Hippocampal formation (tissue), 2 donors: ENCODE measurements around the gene TMCC3.
A peak's percentile ranks its signal among the peaks of the same experiment; 100 is the strongest.

ENCODE experiments used
- DNase-seq, 2 donors: peaks; one replicate each; lab custom pipeline; 2025; lab: John Stamatoyannopoulos, UW

TMCC3 gene

DNA sequence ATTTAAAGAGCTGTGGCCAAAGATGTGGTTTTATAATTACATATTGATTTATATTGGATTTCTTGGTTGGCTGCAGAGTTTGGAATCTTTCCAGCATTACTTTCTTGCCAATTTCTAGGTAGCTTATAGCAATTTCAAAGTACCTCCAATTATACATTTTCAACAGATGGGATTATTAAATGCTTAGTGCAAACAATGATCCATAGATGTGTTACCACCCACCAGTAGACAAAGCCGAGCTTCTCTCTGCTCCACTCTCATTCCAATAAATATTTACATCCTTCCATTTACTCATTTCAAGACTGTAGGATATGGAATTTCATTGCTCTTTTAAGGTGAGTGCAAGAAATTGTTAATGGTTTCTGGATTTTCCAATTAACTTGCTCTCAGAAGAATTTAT is 21.6 kb upstream of the TMCC3 start:
- DNase-seq = no peak

DNA sequence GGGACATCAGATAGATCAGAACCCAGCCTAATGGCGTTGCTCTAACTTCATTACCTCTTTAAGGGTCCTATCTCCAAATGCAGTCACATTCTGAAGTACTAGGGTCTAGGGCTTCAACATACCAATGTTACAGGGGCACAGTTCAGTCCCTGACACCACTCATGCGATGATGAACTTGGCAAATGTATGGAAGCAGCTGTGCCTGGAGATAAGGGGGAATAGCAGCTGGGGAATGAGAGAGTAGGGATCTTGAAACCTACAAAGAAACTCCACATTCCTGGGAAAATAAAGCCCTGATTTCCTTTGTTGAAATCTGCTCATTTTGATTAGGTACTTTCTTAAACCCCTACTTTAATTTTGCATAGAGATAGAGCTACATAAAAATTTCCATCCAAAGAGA is 20.5 kb upstream of the TMCC3 start:
- DNase-seq = no peak

DNA sequence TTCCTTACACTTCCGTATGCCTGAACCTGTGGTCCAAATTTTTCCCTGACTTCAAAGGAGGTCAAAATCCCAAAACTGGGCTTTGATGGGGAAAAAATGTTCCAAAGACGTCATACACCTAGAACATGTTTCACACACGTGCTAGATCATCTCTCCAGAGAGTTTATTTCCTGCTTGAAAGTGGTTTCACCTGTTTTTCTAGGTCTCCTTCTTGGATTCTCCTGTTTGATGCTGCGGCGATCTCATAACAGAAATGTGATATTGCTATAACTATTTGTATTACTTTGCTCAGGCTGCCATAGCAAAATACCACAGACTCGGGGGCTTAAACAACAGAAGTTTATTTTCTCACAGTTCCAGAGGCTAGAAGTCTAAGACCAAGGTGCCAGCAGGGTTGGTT is 19.7 kb upstream of the TMCC3 start:
- no peak for DNase-seq

DNA sequence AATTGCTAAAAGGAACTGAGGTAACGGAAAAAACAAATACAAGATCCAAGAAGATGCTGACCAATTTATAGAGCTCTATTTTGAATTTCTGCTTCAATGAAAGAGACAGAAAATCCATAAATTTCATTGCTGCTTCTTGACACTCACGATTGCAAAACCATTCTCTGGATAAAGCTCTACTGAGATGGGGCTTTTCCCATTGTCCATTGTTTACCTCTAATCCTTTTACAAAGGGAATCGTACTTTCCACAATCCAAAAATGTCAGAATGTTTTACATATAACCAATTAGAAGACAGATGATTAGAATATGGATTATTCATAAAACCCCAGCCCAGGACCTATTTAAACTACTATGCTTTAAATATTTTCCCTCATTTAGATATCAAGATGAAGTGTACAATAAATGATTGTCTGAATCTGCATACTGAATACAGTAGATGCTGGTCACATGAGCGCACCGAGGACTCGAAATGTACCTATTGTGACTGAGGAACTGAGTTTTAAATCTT is 16.7 kb upstream of the TMCC3 start:
- peak in 1 of 2 donors; percentile 50 for DNase-seq

DNA sequence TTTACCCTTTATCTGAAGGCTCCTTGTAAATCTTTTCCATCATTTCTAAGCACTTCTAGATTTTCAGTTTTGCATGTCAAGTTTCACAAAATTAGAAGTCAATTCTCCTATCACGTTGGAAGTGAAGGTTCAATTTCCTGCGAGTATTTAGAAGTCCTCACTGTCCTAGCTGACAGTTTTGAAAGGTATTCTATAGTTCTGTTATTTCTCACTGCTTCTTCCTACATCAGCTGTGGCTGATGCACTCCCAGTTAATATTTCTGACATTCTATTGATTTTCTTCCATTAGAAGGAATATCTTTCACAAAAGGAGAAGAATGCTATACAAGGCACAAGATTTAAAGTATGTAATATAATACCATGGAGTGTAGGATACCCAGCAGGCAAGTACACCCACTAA is 15.8 kb upstream of the TMCC3 start:
- DNase-seq = no peak

DNA sequence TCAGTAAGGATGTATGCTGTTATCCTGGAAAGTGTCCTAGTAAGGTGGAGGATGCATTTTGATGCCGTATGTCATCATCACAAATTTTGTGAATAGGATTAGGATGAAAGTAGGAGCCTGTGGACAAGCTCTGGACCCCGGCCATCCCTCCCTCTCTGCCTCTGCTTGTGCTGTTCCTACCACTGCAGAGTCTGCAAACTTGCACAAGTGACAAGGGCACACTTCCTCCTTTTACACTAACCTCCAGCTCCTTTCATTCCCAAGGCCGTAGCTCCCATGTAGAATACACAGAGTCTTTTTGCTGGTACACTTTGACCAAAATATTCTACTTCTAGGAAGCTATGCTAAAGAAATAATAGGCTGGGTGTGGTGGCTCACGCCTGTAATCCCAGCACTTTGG is 13.3 kb upstream of the TMCC3 start:
- no peak for DNase-seq

DNA sequence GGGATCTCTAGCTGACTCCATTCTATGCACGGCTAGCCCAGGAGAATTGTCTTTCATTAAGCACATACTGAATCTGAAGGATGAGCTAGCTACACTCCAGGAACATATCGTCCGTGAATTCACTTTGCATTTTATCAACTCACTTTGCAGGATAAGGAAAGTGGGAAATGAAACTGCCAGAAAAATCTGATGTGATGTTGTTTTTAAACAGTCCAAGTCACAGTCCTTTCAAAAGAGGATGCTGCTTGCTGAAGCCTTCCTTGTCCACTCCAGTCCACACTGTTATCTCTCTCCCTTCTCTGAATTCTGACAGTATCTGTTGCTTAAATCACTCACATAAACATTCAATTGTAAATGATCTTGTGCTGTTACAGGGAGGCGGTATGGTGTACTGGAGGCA is 12.7 kb upstream of the TMCC3 start:
- DNase-seq = no peak

DNA sequence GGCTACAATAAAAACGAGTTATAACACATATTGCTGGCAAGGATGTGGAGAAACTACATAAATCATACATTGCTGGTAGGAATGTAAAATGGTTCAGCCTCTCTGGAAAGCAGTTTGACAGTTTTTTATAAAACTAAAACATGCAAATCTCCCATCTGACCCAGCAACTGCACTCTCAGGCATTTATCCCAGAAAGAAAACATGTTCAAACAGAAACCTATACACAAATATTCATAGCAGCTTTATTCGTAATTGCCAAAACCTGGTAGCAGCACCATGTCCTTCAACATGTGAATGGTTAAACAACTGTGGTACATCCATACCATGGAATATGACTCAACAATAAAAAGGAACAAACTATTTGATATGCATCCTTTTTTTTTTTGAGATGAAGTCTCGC is 10.1 kb upstream of the TMCC3 start:
- DNase-seq = no peak

DNA sequence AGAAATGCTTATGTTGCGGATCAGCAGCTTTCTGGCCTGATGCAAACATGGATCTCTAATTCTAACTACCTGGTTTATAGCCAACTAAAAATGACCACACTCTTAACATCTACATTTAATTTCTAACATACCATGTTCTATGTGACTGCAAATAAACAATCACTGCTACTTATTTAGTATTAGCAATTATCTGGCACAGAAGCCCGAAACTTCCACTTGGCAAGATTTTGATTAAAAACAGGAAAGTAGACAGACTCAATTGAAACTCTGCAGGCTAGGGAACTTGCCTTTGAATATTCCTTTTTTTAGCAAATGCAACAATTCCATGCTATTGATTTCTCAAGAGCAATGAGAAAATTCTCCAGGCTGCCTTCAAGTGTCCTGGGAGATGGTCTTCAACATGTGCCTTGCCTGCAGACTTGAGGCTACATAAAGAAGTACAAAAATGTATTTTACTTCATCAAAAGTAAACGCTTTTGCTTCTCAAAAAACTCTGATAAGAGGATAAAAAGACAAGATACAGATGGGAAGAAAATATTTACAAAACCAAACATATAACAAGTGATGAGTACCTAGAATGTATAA is 9.1 kb upstream of the TMCC3 start:
- peak in 1 of 2 donors; percentile 26 for DNase-seq

DNA sequence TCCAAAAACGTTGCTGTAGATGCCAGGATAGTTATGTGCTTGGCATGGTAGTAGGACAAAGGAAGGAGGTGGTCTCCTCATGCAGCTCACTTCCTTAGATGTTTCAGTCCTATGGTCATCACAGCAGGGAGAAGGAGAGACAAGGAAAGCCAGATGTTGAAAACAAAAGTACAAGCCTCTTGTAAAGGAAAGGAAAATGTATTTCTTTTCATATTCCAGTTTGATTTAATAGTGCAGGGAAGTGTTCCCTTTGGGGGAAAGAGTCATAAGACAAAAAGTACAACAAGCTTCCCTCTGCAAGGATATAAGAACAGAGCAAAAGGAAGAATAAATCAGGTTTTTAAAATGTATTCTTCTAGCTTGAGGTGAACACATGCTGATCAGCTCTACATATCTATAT is 8.6 kb upstream of the TMCC3 start:
- DNase-seq = no peak

DNA sequence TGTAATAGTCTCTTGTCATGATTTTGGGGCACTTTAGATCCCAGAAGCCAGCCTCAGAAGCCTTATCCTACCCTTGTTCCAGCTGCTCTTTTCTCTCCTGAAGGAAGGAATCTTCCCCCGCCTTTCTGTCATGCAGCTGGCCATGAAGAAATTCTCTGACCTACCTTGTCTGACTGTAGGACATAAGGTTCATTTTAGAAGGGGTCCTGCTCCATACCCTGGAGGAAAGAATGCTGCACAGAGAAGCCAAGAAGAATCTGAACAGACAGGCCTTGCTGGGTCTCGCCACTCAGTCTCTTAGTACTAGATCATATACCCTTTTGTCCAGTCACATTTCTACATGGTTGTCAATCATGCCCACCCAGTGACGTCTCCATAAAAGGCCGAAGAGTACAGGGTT is 6.2 kb upstream of the TMCC3 start:
- no peak for DNase-seq

DNA sequence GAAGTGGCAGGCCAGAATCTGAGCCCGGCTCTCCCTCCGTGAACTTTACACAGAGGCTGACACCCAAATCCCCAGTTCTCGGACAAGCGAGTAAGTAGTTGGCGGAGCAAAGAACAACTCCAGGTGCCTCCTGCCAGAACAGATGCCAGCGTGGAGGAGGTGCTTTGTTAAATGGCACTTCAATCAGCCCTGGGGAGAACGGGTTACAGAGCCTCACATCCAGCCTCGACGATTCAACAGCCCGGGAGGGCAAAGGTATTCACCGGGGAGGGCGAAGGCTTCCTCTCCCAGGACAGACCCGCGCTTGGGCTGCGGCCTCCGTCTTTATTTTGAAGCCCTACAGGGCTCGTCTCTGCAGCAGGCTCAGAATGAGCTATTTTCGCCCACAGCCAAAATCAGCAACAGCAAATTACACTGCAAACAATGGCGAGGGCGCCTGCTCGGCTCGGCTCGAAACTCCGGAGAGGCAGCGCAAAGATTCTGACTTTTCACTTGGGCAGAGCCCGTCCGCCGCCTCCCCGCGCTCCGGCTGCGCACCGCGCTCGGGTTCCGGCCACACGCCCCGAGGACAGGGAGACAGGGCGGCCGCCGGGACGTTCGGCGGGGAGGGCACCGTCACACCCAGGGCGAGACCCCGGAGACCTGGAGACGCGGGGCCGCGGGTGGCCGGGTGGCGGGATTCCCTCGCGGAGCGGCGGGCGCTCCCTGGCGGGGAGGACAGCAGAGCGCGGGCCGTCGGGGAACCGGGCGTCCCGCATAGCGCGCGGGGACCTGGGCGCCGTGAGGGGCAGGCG is 811 bp downstream of the TMCC3 start:
- peak in 1 of 2 donors; percentile 58 for DNase-seq

DNA sequence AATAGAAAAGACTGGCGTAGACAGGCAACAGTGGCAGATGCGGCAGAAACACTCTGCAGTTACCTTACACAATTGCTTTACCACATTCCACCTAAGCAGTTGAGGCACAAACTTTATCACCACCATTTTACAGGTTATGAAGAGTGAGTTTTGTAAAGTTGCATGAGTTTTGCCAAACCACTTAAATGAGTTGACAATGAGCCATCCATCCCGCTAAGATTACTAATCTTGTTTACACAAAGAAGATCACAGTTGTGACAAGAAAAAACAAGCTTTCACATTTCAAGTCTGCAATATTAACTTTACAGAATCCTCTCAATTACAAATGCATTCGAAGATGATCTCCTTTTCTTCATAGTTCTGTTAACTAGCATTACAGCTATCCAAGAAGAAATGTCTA is 1.8 kb downstream of the TMCC3 start:
- no peak for DNase-seq

DNA sequence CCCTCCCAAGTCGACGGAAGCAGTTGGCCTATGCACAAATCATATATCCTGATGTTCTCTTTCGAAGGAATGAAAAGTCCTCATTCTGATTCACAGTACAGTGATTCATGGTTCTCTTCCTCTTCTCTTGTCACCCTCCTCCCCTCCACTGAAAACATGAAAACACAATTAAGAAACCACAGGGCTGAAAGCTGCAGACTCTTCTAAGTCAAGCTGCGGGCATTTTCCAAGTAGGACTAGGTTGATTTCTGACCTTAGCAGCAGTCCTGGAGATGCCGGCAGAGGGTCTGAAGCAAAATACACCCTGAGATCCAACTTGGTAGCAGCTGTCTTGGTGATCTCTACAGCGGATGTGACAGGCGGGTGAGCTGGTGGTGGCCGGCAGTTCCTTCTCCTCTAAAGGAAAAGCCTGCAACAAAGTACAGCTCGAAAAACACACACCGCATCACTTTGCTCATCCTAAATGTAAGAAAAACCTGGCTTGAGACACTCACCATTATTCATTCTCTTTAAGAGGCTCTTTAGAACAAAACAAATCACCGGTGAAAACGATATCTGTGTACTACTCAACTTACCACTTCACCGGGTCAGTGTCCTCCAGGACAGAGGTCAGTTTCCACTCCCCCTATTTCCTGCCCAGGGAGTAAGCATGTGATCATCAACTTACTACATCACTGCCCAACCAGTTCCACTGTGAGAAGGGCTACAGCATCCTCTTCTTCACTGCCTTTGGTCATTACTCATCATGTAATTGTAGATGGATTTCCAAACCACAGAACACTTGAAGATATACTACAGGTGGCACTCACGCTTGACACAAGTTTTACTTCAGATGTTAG is 6.0 kb downstream of the TMCC3 start:
- peak; percentile 36 to 50 for DNase-seq

DNA sequence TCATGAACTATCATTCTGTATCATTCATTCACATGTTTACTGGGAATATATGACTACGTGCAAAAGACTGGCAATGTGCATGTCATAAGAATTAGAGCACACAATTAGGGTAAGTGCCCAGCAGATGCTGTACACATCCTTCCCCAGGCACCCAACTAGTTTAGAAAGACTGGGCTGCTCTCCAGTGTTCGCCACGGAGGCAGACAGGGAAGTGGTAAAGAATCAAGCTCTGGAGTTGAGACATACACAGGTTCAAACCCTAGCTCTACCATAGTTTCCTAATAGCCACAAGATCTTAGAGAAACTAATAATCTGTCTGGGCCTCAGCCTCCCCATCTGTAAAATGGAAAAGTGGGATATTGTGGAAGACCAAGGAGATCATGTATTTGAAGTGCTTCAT is 6.8 kb downstream of the TMCC3 start:
- DNase-seq = no peak

DNA sequence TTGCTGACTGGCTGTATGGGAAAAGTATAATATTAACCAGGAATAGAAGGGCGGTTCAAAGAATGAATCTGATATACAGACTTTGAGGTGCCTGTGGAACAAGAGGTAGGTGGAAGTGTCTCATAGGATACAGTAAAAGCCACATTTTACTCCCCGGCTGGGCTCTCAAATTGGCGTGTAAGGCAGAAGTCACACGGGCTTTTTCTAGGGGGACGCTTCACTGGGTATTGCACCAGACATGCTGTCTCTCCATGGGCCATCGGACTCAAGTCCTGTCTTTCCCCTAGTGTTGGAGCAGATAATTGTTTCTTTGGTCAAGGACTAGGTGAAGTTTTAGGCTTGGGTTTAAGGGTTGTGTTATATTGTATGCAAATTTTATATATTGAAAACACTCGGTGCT is 9.1 kb downstream of the TMCC3 start:
- no peak for DNase-seq

DNA sequence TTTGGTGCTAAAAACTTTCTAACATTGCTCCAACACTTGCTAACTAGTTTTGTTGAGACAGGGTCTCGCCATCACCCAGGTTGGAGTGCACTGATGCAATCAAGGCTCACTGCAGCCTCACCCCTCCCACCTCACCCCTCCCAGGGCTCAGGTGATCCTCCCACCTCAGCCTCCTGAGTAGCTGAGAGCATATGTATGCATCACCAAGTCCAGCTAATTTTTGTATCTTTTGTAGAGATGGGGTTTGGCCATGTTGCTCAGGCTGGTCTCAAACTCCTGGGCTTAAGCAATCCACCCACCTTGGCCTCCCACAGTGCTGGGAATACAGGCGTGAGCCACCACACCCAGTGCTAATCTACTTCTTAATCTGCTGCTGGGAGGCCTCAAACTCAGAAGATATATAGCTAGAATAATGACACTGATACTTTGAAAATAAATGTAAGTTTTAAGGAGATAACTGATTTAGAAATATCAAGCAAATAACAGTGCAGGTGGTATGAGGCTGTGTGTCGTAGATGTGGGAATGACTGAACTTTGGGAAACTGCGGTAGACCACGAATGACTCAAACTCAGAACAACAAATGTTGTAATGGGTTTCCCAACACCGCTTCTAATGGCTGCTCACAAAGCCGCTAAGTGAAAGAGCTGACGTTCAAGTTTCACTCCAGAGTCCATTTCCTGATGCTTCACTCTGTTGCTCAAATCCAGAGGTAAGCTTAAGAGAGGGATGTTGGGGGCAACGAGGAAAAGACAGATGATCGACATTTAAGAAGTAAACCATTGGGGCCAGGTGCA is 10.0 kb downstream of the TMCC3 start:
- no peak for DNase-seq

DNA sequence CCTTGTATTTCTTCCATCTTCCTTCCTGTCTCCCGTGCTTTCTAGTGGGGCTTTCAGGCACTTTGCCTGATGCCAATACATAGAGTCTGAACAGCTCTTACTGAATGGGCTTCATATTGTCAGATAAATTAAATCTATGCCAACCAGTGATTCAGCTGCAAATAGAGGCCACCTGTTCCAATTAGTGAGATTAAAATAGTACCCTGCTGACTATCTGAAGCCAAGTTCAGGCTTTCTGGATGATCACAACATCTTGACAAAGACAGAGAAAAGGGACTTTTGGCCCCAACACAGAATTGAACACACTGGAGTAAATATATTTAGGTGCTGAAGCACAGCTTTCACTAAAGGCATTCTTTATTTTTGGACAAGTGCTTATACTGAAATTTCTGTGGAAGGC is 11.8 kb downstream of the TMCC3 start:
- DNase-seq = no peak

DNA sequence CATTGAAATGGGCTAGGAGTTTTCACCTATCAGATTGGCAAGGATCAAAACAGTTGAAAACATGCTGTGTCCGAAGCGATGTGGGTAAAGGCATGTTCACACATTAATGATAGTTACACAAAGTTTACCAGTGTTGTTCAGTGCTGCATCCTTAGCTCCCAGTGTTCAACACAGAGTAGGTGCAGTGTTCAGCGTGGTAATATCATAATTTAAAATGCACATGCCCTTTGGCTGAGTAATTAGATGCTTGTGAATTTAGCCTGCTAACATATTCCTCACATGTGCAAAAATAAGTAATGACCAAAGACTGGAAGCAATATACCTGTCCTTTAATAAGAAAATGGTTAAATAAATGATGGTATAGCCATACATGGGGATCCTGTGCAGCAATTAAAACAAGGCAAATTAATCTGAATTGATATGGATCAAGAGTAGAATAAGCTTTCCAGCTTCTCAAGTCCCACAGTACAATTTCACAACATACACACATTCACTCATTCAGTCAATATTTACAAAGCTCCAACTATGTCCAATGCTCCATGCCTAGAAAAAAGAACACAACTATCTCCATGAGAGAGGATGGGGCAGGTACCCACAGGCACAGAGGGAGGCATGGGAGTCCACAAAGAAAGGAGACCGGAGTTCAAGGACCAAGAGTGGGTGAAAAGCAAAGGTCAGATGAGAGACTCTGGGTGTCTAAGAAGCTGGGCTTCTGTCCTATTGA is 12.8 kb downstream of the TMCC3 start:
- no peak for DNase-seq

DNA sequence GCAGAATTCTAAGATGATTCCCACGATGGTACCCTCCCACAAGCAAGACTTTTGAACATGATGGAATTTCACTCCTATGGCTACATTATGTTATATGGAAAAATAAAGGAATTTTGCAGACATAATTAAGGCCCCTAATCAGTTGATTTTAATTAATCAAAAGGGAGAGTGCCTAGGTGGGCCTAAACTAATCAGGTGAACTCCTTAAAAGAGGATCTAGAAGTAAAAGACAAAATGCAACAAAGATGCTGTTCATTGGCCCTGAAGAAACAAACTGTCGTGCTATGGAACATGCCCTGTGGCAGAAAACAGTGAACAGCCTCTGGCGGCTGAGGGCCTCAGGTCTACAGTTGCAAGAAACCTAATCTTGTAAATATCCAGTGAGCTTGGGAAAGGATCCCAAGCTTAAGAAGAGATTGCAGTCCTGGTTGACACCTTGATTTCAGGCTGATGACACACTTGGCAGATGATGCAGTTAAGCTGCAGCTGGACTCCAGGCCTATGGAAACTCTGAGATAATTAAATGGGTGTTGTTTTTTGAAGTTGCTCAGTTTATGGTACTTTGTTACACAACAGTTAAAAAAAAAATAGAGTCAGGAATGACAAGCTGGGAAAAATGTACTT is 13.8 kb downstream of the TMCC3 start:
- DNase-seq = no peak

DNA sequence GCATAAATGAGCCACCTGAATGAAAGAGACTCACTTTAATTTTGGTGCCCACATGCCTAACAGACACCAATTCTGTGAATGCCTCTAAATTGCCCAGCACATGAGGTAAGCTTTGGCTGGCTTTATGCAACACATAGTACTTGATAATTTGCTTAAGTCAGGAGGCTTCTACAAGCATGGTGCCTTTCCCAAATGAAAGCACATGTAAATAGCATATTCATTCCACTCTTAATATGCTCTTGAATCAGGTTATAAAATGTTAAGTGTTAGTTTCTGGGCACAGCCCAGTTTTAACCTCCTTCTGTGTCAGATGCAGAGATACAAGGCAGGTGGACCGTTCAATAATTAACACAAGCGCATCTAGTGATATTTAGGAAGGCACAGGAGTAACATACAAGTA is 15.6 kb downstream of the TMCC3 start:
- DNase-seq = no peak
